Testis (tissue), 2 donors: ENCODE results near the gene PDE4B.

Experiments
- POLR2A ChIP-seq: fragments of 450-650 bp; IDR thresholded peaks from one replicate; pipeline ENCODE4 v1.6.1; 2017; ENCODE audit warnings: antibody characterized with exemption, mild to moderate bottlenecking, moderate library complexity
- TF ChIP-seq, protein P1 (sequence below), 3 experiments: fragments of 450-650 bp in 2 of 3; fragments of 200-600 bp in 1 of 3; sonication (generic) in 1 of 3; IDR thresholded peaks; one replicate each; pipeline ENCODE4 v1.5.1; 2016 to 2019; ENCODE audit warnings: antibody characterized with exemption in 3 of 3, mild to moderate bottlenecking in 2 of 3, moderate library complexity in 1 of 3

DNA sequence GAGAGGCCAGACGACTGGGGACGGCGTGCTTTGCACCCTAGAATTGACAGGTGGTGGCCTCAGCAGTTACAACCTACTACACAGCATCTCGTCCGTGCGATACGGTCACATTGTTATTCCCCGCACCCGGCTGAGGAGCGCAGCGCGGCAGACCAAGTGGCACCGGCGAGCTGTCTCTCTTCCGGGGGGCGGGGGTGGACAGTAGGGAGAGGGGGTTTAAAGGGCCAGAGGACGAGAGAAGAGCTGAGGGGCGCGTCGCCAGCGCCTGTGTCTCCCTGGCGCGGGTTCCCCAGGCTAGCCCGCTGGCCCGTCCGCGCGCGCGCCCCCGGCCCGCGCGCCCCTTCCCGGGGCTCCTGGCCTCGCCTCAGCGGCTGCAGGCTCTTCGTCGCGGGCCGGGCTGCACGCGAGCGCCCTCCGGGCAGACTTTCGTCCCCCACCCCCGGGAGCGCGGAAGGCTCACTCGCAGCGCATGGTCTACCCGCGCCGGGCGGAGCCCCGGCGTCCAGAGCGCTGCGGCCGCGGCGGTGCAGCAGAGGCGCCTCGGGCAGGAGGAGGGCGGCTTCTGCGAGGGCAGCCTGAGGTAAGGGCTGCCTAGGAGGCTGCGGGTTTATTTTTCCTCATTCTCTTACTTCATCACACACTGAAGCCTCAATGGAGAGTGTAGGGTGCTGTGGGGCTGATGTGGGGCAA, at the start of gene PDE4B:
- TF ChIP-seq POLR2A = no peak
- TF ChIP-seq, protein P1, sequence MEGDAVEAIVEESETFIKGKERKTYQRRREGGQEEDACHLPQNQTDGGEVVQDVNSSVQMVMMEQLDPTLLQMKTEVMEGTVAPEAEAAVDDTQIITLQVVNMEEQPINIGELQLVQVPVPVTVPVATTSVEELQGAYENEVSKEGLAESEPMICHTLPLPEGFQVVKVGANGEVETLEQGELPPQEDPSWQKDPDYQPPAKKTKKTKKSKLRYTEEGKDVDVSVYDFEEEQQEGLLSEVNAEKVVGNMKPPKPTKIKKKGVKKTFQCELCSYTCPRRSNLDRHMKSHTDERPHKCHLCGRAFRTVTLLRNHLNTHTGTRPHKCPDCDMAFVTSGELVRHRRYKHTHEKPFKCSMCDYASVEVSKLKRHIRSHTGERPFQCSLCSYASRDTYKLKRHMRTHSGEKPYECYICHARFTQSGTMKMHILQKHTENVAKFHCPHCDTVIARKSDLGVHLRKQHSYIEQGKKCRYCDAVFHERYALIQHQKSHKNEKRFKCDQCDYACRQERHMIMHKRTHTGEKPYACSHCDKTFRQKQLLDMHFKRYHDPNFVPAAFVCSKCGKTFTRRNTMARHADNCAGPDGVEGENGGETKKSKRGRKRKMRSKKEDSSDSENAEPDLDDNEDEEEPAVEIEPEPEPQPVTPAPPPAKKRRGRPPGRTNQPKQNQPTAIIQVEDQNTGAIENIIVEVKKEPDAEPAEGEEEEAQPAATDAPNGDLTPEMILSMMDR (IDR thresholded peaks at IDR 0.05) = no peak
